HG02943 (cell line): Measurements from ENCODE around the gene KNTC1.
"Not testable (repeated sequence)": the region's sequence is repeated elsewhere in the genome, so short reads cannot be mapped to it uniquely, and the experiment has no call there.

Experiments
- ATAC-seq: cut with Tn5 transposase; IDR thresholded peaks from one replicate; pipeline ENCODE4 v1.9.1; 2021; ENCODE audit warnings: mild to moderate bottlenecking, low read depth, moderate library complexity; ENCODE audit not compliant: unreplicated experiment

The KNTC1 gene

GRCh38 chr12:122526683-122527477, at the start of gene KNTC1, which contains the start of gene RSRC2:
Gene KNTC1, plus strand, starts transcription at chr12:122527249. Its CDS starts 2,815 bp downstream, at chr12:122530064.
Gene RSRC2, minus strand, starts transcription at chr12:122526936. Its CDS starts 83 bp downstream, at chr12:122526853.
- peak; percentile 92 for ATAC-seq

GRCh38 chr12:122480753-122481152, 46.3 kb upstream of the KNTC1 start:
- no peak for ATAC-seq

GRCh38 chr12:122481861-122482260, 45.2 kb upstream of the KNTC1 start:
- no peak for ATAC-seq

GRCh38 chr12:122483969-122484368, 43.1 kb upstream of the KNTC1 start:
- ATAC-seq, result no peak

- ATAC-seq, result not testable (repeated sequence)
These were observed 42.7 kb upstream of the KNTC1 start for GRCh38 chr12:122484385-122484784.

- ATAC-seq, result not testable (repeated sequence)
These were observed 40.7 kb upstream of the KNTC1 start for GRCh38 chr12:122486360-122486759.

- ATAC-seq, result no peak
These were observed 40.1 kb upstream of the KNTC1 start for GRCh38 chr12:122486805-122487426.

GRCh38 chr12:122487807-122488206, 39.2 kb upstream of the KNTC1 start:
- ATAC-seq, result not testable (repeated sequence)

GRCh38 chr12:122489038-122489437, 38.0 kb upstream of the KNTC1 start:
- no peak for ATAC-seq

- no peak for ATAC-seq
These were observed 35.1 kb upstream of the KNTC1 start for GRCh38 chr12:122491991-122492390.

- ATAC-seq, result not testable (repeated sequence)
These were observed 33.8 kb upstream of the KNTC1 start for GRCh38 chr12:122493222-122493621.

- no peak for ATAC-seq
These were observed 31.8 kb upstream of the KNTC1 start for GRCh38 chr12:122495258-122495657.

GRCh38 chr12:122499991-122500684, 26.9 kb upstream of the KNTC1 start:
- peak; percentile 6 for ATAC-seq

- peak; percentile 90 for ATAC-seq
These were observed 26.2 kb upstream of the KNTC1 start, which contains the start of gene ZCCHC8 for GRCh38 chr12:122500685-122501488. Gene ZCCHC8, minus strand, starts transcription at chr12:122500932. Its CDS starts 92 bp downstream, at chr12:122500840.

GRCh38 chr12:122501489-122501989, 25.5 kb upstream of the KNTC1 start:
- no peak for ATAC-seq

GRCh38 chr12:122503147-122503751, 23.8 kb upstream of the KNTC1 start:
- ATAC-seq, result no peak

GRCh38 chr12:122503783-122504590, 23.1 kb upstream of the KNTC1 start:
- ATAC-seq, result no peak

- no peak for ATAC-seq
These were observed 21.5 kb upstream of the KNTC1 start for GRCh38 chr12:122505419-122506051.
